ENCODE measurements around the gene EDDM3A. TPM values are rescaled to one million over a fixed set of nuclear protein-coding genes. Genes with fewer than 3 reads are reported as not detected.

The EDDM3A gene
- total RNA-seq, 4 donors from 2014 or later = not detected

DNA sequence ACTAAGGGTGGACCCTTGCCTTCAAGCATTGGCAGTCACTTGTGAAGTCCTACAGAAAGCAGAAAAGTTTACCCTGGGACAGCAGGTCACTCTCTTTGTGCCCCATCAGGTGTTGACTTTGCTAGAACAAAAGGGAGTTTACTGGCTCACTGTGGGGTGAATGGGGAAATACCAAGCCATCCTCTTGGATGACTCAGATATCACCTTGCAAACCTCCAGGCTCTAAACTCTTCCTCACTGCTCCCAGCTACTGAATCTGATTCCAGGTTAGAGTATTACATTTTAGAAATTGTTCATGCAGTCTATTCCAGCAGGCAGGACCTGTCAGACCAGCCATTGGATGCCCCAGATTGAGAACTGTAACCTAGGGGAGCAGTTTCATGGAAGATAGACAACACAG lies 15.3 kb downstream of the EDDM3A start:
- ATAC-seq (ENCODE audit: low FRiP score) (no peak), DNase-seq (ENCODE audit: low spot score) (no peak)
- no peak for TF ChIP-seq CTCF (IDR thresholded peaks at IDR 0.05)

- DNase-seq (ENCODE audit: low spot score) = no peak
- TF ChIP-seq CTCF (IDR thresholded peaks at IDR 0.05) = no peak
- no peak for ATAC-seq (ENCODE audit: low FRiP score)
Observed at GRCh38 chr14:20768593-20768892, 22.9 kb downstream of the EDDM3A start.

DNA sequence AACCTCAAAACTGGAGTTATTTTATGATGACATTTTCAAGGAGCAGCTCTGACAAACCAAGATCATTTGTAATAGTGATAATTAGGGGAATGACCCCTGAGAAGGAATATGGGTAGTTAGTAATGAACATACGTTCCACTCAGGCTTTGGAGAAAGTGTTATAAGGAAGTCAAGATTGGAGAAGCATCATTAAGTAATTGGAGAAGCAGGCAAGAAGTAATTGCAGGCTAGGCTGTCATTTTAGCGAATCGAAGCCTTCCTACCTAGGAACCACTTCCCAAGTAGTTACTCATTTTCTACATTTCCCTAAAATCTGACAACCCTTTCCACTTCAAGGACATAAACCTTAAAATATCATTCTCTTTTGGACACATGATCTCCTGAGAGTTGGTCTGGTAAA lies 23.7 kb downstream of the EDDM3A start:
- TF ChIP-seq CTCF (IDR thresholded peaks at IDR 0.05) = no peak
- ATAC-seq (ENCODE audit: low FRiP score) (no peak), DNase-seq (ENCODE audit: low spot score) (no peak)

GRCh38 chr14:20772650-20773049 lies 27.0 kb downstream of the EDDM3A start:
- ATAC-seq (ENCODE audit: low FRiP score) (no peak), DNase-seq (ENCODE audit: low spot score) (no peak)
- TF ChIP-seq CTCF (IDR thresholded peaks at IDR 0.05) = no peak

GRCh38 chr14:20774258-20774824 lies 28.7 kb downstream of the EDDM3A start:
- DNase-seq (ENCODE audit: low spot score) = no peak
- no peak for TF ChIP-seq CTCF (IDR thresholded peaks at IDR 0.05)
- no peak for ATAC-seq (ENCODE audit: low FRiP score)

GRCh38 chr14:20775043-20775442 lies 29.4 kb downstream of the EDDM3A start:
- no peak for ATAC-seq (ENCODE audit: low FRiP score)
- TF ChIP-seq CTCF (IDR thresholded peaks at IDR 0.05) = no peak
- DNase-seq (ENCODE audit: low spot score) = no peak

GRCh38 chr14:20775901-20776300 lies 30.2 kb downstream of the EDDM3A start:
- DNase-seq (ENCODE audit: low spot score) (no peak), ATAC-seq (ENCODE audit: low FRiP score) (no peak)
- no peak for TF ChIP-seq CTCF (IDR thresholded peaks at IDR 0.05)

All from omental fat pad (tissue), 4 donors.